ENCODE results near the gene MAFG. TPM values are rescaled to one million over a fixed set of nuclear protein-coding genes. Genes with fewer than 3 reads are reported as not detected.

MAFG gene
- total and polyA plus RNA-seq, 9 of the 15 experiments (the other 6 are each of a cell fraction or from before 2014, with no cell fraction given): 1.1 to 58.1 (median 24.9) TPM

GRCh38 chr17:81912441-81913309, 14.9 kb downstream of the MAFG start (continued):
- no peak for TF ChIP-seq ZNF407 (IDR thresholded peaks at IDR 0.05; ENCODE audit: low read depth)
- no peak for TF ChIP-seq ZNF253 (CRISPR knock-in tag; conservative IDR thresholded peaks at IDR 0.05)
- peak; percentile 57; the same call in 1 of the 2 replicates for TF ChIP-seq REST (IDR thresholded peaks at IDR 0.05; ENCODE audit: borderline replicate concordance)
- TF ChIP-seq REST (CRISPR knock-in tag; IDR thresholded peaks at IDR 0.05; ENCODE audit: low read depth): no peak
- TF ChIP-seq GABPB1 (CRISPR knock-in tag; IDR thresholded peaks at IDR 0.05): peak; percentile 78
- TF ChIP-seq TRIM24 (IDR thresholded peaks at IDR 0.05): no peak
- TF ChIP-seq MAX (CRISPR knock-in tag; IDR thresholded peaks at IDR 0.05): peak; percentile 89
- TF ChIP-seq CBX3 (IDR thresholded peaks at IDR 0.05; ENCODE audit: borderline replicate concordance in 1 of 2, low read length in 2 of 2): peak in 1 of 2 experiments; percentile 38; a peak in 1 of 3 replicates
- TF ChIP-seq ELK1 (CRISPR knock-in tag; IDR thresholded peaks at IDR 0.05): no peak
